NCI-H526 treated with DMSO at 0.1 percent for 48 hours (cell line): ENCODE measurements around the gene TMF1.

Experiments
- DNase-seq: peaks from one replicate; lab custom pipeline; 2025; lab: John Stamatoyannopoulos, UW

The TMF1 gene

DNA sequence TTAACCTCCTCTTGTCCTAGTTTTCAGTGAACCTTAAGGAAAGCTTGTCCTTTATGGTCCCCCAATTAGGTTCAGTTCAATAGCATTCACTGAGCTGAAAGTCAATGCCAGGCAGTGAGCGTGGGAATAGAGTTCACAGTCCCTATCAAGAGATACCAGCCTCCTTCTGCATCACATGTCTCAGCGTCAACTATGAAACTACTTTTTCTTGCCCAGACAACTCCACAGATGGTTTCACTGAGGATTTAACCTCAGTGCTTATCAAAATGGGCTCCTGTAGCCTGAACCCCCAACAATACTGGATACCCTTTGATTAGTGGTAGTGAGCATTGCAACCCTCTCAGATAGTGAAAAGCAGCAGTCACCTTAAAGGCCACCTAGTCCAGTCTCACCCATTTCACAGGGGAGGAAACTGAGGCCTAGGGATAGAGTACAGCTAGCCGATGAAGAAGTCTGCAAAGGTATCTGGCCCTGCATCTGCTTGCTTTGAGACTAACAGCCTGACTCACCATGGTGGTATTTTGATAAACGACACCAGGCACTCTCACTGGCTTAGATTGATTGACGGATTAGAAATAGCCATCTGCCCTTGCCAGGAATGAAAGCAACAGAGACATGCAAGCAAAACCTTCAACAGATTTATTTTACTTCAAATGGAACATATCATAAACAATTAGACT lies 29.6 kb upstream of the TMF1 start:
- no peak for DNase-seq

DNA sequence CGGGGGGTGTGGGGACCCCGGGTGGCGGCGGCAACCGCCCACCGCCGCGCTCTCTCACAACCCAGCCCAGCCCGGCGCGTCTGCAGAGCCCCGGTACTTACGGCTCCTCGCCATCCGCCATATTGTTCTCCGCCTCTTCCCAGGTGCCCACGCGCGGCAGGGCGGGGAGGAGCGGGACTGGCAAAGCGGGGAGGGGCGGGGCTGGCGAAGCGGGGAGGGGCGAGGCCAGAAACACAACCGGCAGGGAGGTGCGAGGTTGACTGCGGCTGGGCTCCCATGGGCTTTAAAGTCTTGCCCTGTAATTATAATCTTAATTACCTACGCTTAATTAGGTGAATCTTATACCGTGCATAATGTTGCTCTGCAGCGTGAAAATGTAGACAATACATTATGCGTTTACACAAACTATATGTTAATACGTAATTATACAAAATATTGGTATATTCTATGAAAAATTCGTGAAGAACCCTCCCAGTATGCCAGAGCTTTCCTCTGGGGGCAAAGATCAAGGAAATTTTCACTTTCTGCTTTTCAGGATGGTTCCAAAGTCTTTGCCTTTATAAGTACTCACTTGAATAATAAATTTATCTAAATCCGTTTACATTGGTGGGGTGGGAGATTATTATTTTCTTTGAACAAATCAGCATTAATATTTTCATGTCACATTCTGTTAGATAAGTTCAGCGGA lies 28.2 kb upstream of the TMF1 start, which contains the start of gene UBA3:
UBA3 (minus strand) TSS at position 133 of the 688 bp plus-strand sequence; CDS start at position 121, 12 bp downstream.
- peak; percentile 51 for DNase-seq

- DNase-seq, result peak; percentile 8
Measured at GRCh38 chr3:69079269-69080159, 27.4 kb upstream of the TMF1 start.

DNA sequence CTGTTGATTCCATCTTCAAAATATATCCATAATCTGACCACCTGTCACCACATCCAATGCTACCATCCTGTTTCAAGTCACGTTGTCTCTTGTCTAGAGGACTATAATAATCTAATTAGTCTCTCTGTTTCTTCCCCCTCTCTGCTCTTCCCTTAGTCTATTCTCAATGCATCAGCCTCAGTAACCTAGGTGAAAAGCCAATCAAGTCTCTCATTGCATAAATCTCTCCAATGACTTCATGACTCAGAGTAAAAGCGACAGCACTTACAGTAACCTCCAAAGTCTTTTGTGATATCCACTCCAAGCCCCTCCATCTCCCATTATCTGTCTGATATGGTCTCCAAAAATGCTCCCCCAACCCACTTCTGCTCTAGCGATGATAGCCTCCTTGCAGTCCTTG lies 20.8 kb upstream of the TMF1 start:
- DNase-seq, result no peak

- no peak for DNase-seq
Measured at GRCh38 chr3:69066121-69066520, 14.0 kb upstream of the TMF1 start.

DNA sequence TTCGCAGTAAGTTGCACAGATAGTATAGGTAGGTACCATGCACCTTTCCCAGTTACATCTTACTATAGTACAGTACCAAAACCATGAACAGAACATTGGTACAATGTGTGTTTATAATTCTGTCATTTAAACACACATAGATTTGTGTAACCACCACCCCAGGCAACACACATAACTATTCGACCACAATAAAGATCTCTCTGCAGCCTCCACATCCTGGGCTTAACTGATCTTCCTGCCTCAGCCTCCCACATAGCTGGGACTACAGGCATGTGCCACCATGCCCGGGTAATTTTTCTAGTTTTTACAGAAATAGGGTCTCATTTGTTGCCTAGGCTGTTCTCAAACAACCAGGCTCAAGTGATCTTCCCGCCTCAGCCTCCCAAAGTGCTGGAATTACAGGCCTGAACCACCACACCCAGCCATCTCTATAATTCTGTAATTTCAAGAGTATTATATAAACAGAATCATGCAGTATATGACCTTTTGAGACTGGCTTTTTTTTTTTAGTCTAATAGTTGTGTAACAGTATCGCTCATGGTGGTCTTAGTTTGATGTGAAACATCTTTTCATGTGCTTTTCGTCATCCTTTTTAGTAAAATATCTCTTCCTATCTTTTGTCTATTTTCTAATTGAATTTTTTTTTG lies 13.3 kb upstream of the TMF1 start:
- DNase-seq, result no peak

DNA sequence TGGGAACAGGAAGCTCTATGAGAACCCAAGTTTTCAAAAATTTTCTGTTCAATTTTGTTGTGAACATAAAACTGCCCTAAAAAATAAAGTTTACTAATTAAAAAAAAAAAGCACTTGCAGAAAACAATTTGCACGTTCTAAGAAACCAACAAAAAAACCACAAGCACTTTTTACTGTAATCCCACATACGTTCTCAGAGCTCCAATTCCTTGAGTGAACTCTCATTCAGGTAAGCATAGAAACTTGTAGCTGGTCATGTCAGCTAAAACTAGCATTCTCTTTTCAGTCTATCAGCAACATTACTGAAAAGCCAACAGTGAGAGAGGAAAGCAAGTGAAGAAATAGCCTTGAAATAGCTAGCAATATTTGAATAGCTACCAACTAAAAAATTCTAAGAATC lies 11.5 kb upstream of the TMF1 start:
- no peak for DNase-seq

DNA sequence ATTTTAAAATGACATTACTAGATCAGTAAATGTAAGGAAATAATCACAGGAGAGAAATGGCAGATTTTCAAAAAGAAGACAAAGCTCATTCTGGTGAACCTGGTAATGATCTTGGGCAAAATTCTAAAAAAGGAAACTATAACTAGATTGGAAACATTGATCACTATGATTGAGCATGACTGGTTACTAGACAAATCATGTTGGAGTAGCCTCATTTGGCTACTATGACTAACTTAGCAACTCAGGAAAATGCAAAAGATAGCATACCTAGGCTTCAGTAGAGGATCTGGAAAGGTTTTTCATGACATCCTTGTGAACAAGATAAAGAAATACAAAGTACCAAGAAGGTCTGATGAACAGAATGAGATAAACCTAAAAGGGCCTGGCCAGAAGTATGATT lies 7.6 kb upstream of the TMF1 start:
- DNase-seq, result no peak

DNA sequence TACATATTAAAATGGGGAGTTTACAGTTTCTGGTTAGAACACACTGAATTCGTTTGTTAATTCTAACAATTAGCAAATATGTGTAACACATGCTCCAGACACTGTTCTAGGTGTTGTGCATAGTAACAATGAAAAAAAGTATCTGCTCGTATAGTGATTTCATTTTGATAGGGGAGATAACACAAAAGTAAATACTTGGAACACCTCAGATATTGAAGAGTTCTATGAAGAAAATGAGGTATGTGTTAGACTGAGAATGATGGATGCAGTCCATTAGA lies 6.8 kb upstream of the TMF1 start:
- DNase-seq, result no peak

- DNase-seq, result no peak
Measured at GRCh38 chr3:69058180-69058946, 6.2 kb upstream of the TMF1 start.

DNA sequence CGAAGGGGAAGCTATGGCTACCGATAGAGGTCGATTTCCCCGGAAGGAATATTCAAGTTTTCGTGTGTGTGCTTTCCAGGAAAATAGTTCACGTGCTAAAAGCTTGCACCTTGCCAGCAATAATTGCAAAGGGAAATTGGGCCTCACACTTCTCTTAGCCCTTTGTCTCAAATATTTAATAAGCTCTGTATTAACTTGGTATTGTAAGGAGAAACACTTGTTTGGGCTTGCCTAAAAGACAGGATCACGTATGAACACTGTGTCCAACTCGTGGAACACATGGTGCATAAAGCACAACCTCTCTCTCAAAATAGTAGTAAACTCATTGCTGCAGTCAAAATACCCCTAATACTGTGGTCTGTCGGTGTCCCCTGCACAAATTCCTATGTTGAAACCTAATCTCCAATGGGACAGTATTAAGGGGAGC lies 352 bp upstream of the TMF1 start:
- DNase-seq, result no peak

DNA sequence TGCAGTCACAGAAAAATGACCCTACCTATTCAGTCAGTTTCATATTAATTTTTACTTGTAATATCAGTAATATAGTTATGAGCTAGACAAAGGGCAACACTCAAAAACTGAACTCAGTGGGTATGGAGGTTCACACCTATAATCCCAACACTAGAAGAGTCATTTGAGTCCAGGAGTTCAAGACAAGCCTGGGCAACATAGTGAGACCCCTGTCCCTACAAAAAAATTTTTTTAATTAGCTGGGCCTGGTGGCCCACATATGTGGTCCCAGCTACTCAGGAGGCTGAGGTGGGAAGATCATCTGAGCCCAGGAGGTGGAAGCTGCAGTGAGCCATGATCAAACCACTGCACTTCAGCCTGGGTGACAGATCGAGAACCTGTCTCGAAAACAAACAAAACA lies 3.1 kb downstream of the TMF1 start:
- DNase-seq, result no peak

- DNase-seq, result no peak
Measured at GRCh38 chr3:69044608-69045007, 7.5 kb downstream of the TMF1 start.

DNA sequence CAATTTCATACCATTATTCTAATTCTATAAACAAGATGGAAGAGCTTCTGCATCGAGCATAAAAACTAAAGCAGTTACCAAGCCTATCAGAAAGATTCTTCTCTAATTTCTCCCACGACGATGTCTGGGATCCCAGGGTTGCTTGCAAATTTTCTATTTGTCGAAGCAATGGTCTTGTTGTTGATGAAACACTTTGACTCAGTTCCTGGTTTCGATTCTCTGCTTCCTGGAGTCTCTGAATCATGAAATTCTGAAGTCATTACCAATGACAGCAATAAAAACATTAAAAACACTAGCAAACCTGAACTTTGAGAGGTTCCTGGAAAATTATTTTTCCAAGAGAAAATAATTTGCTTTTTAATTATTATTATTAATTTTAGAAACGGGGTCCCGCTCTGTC lies 18.7 kb downstream of the TMF1 start:
- no peak for DNase-seq

GRCh38 chr3:69032737-69033136 lies 19.4 kb downstream of the TMF1 start:
- DNase-seq, result no peak

DNA sequence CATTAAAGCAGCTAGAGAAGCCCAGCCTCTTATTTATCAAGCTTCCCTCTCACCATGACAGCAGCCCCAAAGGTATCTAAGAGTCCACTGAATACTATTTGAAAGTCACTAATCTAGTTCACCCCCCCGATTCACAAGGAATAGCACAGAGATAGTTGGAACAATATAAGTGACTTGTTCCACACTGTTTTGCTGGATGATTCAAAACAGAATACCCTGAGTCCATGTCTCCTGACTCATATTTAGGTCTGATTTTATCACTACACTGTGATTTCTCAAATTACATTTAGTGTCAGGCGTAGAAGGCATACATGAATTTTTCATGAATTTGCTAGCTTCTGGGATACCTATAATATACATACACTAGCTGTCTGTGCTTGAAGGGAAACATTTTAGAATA lies 20.0 kb downstream of the TMF1 start:
- no peak for DNase-seq

DNA sequence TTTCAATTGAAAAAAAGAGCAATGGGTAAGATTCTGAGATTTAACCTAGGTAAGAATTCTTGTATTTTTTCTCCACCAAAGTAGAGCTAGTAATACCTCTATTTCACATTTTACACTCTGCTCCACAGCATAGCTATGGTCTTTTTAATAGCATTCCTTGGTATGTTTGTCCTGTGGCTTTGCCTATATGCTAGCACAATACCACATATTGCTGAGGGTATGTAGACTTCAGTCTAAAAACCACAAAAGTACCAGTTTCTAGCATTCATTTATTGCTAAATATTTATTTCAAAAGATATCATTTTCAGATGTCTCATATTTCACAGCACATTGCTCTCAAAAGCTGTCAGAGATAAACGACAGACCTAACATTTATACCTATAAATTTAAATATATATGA lies 20.5 kb downstream of the TMF1 start:
- DNase-seq, result no peak

- DNase-seq, result no peak
Measured at GRCh38 chr3:69020857-69021256, 31.3 kb downstream of the TMF1 start.

DNA sequence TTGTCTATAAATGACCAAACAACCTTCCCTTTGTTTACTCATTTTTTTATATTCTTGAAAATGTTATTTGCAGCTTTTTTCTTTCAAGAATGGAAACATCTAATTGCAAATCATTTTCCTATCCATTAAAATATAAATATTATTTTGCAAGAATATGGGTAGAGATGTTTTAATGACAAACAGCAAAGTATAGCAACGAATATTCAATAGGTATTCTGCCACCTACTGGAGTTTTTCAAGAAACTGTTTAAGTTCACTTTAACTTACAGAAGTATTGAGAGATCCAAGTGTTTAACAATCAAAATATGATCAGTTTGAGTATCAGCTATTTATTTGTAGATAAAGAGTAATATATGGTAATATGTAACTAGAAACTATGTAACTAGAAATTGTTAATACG lies 31.7 kb downstream of the TMF1 start:
- no peak for DNase-seq

- no peak for DNase-seq
Measured at GRCh38 chr3:69016901-69017300, 35.2 kb downstream of the TMF1 start.

DNA sequence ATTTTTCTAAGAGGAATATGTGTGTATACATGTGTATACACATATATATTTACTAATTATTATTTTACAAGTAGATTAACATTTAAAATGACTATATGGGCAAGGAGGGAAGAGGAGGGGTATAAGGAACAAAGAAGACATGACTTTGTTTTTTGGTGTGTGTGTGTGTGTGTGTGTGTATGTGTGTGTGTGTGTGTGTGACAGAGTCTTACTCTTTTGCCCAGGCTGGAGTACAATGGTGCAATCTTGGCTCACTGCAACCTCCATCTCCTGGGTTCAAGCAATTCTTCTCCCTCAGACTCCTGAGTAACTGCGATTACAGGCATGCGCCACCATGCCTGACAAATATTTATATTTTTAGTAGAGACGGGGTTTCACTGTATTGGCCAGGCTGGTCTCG lies 36.0 kb downstream of the TMF1 start:
- DNase-seq, result no peak
